Bronchial epithelial cell (primary cell): ENCODE measurements around the gene OR5M8. TPM values are rescaled to one million over a fixed set of nuclear protein-coding genes. Genes with fewer than 3 reads are reported as not detected.

ENCODE experiments used
- DNase-seq: peaks from one replicate; pipeline ENCODE4 v3.0.0-alpha.2; 2010; ENCODE audit warnings: low read depth
- FAIRE-seq: peaks from 2 replicates; lab custom pipeline; 2011; peaks lifted over from hg19 to GRCh38; lab: Jason Lieb, UNC
- H3K27me3 ChIP-seq: 2 replicates; pipeline ENCODE4 v1.5.1; 2011; ENCODE audit warnings: low read length; ENCODE audit not compliant: control insufficient read depth, insufficient read depth
- H3K36me3 ChIP-seq: 2 replicates; pipeline ENCODE4 v1.5.1; 2011; ENCODE audit warnings: low read length; ENCODE audit not compliant: control insufficient read depth, insufficient read depth
- H3K4me3 ChIP-seq: 2 replicates; pipeline ENCODE4 v1.5.1; 2011; ENCODE audit warnings: mild to moderate bottlenecking, low read depth, low read length, control low read depth
- total RNA-seq: library from RNA; depleted of rRNA; stranded (reverse); fragments of >200 nt; gene quantifications from 2 replicates; pipeline ENCODE4 v1.2.1, GENCODE V29; 2014
- TF ChIP-seq, protein P1 (sequence below): IDR thresholded peaks from 2 replicates; pipeline ENCODE4 v1.5.1; 2011; ENCODE audit warnings: mild to moderate bottlenecking, moderate library complexity, low read length, control low read depth, inconsistent platforms; ENCODE audit not compliant: insufficient read depth, severe bottlenecking

OR5M8 gene
- total RNA-seq, 1 donor from 2014 or later, result not detected

DNA sequence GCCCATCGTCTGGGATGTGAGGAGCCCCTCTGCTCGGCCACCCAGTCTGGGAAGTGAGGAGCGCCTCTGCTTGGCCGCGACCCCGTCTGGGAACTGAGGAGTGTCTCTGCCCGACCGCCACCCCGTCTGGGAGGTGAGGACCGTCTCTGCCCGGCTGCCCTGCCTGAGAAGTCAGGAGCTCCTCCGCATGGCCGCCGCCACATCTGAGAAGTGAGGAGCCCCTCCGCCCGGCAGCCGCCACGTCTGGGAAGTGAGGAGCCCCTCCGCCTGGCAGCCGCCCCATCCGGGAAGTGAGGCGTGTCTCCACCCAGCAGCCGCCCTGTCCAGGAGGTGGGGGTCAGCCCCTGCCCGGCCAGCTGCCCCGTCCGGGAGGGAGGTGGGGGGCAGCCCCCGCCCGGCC lies 5.8 kb upstream of the OR5M8 start:
- TF ChIP-seq, protein P1, sequence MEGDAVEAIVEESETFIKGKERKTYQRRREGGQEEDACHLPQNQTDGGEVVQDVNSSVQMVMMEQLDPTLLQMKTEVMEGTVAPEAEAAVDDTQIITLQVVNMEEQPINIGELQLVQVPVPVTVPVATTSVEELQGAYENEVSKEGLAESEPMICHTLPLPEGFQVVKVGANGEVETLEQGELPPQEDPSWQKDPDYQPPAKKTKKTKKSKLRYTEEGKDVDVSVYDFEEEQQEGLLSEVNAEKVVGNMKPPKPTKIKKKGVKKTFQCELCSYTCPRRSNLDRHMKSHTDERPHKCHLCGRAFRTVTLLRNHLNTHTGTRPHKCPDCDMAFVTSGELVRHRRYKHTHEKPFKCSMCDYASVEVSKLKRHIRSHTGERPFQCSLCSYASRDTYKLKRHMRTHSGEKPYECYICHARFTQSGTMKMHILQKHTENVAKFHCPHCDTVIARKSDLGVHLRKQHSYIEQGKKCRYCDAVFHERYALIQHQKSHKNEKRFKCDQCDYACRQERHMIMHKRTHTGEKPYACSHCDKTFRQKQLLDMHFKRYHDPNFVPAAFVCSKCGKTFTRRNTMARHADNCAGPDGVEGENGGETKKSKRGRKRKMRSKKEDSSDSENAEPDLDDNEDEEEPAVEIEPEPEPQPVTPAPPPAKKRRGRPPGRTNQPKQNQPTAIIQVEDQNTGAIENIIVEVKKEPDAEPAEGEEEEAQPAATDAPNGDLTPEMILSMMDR, result no peak
- H3K4me3 ChIP-seq, result no peak overlapping the region
- FAIRE-seq (no peak), DNase-seq (no peak)
- no peaks in the 10 kb centered on the region for H3K27me3 ChIP-seq
- H3K36me3 ChIP-seq, result no peaks in the 10 kb centered on the region

DNA sequence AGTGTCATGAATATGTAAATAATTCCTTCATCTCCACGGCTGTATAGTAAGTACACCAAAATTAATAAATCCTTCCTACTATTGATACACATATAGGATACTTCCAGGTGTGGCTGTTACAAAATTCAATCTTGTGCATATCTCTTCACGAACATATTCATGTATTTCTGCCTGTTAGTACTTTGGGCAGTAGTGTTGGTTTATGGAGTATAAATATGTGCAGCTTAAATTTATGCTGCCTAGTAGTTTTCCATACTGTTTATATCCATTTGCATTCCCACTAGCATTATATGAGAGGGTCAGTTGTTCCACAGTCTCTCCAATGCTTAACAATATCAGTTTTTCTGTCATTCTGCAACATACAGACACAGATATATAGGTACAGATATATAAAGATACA lies 3.9 kb upstream of the OR5M8 start:
- TF ChIP-seq, protein P1, result no peak
- no peaks in the 10 kb centered on the region for H3K27me3 ChIP-seq
- FAIRE-seq, result no peak
- DNase-seq, result no peak
- no peak overlapping the region for H3K4me3 ChIP-seq
- H3K36me3 ChIP-seq, result no peaks in the 10 kb centered on the region

DNA sequence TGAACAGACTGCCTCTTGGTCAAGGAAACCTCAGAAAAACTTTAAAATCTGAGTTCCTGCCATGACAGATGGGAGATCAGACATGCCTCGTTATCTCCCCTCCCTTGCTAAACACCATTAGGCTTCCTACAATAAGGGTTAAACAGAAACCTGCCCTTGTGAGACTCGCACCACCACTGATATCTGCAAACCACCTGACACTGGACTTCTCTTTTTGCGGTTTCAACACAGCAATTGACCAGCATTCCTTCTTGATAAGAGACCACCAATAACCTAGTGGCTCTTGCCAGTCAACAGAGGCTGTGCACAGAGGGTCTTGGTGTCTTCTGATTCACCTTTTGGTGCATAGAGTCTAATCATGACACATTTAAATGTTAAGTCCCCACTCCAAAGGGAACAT lies 4.4 kb downstream of the OR5M8 start:
- Histone ChIP-seq H3K27me3 (no peaks in the 10 kb centered on the region), H3K36me3 (no peaks in the 10 kb centered on the region), H3K4me3 (no peak overlapping the region)
- no peak for FAIRE-seq
- DNase-seq, result no peak
- TF ChIP-seq, protein P1, result no peak

DNA sequence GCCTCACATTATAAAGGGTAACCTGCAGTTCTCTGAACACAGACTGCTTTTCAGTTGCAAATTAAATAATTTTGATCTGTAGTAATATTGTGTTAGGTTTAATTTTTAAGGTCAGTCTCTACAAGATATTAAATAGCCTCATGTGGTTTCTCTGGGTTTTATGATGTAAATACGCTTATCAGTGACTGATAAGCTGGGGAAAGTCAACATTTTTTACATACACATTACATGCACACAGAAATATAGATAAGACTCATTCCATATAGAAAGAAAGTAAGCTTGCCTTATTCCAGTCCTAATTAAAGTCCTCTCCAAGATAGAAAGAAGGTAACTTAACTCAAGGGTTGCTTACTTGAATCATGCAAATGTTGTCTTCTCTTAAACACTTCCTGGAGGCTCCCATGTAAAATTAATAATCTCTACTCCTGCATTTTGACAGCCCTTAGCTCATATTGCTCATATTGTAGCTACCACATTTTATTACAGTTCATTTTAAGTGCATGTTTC lies 16.4 kb downstream of the OR5M8 start:
- FAIRE-seq (no peak), DNase-seq (no peak)
- TF ChIP-seq, protein P1, result no peak

DNA sequence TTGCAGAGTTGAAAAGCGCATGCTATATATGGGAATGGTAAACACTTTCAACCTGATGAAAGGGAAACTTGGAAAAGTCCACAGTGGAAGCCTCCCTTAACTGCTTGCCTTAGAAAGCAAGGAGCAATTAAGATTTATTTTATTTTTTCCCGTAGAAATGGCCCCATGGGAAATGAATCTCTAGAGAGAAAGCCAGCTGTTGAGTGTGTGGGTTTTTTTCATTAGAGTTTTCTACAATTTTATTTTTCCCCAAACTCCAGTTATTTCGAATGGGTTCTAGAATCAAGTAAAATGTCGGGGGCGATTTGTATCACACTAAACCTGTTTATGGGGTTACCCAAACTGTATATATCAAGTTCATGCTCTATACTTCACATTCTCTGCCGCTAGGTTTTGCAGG lies 17.9 kb downstream of the OR5M8 start, which contains the start of gene OR5M3:
Gene OR5M3, minus strand, starts transcription at position 101 of the 400 bp plus-strand sequence. CDS start 2,855 bp downstream, outside the sequence.
- DNase-seq, result no peak
- no peak within 1 kb of the TSS for H3K4me3 ChIP-seq
- no peak for FAIRE-seq

More for the DNA sequence above, 16.4 kb downstream of the OR5M8 start:
- H3K4me3 ChIP-seq, result no peak overlapping the region
- H3K36me3 ChIP-seq, result no peaks in the 10 kb centered on the region
- H3K27me3 ChIP-seq, result no peaks in the 10 kb centered on the region

DNA sequence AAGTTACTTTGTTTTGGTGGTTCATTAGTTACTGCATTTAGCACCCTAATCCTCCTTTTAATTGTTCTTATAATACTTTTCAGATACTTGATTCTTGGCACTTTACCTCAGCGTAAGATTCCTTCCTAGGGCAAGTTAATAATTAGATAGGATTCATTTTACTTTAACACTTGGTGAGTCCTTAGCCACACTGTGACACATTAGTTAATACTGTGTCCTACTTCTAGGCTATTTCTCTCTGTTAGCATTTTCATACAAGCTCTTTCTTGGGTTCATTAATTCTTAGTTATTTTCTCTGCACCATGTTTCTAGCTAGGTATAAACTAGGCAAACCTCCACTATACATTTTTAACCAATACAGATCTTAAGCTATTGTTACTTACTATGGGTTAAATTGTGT lies 34.1 kb downstream of the OR5M8 start:
- H3K36me3 ChIP-seq, result no peaks in the 10 kb centered on the region
- DNase-seq (no peak), FAIRE-seq (no peak)
- TF ChIP-seq, protein P1, result no peak
- no peak overlapping the region for H3K4me3 ChIP-seq
- H3K27me3 ChIP-seq, result no peaks in the 10 kb centered on the region

More for the DNA sequence above, 17.9 kb downstream of the OR5M8 start, which contains the start of gene OR5M3:
- Histone ChIP-seq H3K27me3 (no peaks in the 10 kb centered on the region), H3K36me3 (no peaks in the 10 kb centered on the region)
- TF ChIP-seq, protein P1, result no peak
